ENCODE results near the gene RFXANK.

DNA sequence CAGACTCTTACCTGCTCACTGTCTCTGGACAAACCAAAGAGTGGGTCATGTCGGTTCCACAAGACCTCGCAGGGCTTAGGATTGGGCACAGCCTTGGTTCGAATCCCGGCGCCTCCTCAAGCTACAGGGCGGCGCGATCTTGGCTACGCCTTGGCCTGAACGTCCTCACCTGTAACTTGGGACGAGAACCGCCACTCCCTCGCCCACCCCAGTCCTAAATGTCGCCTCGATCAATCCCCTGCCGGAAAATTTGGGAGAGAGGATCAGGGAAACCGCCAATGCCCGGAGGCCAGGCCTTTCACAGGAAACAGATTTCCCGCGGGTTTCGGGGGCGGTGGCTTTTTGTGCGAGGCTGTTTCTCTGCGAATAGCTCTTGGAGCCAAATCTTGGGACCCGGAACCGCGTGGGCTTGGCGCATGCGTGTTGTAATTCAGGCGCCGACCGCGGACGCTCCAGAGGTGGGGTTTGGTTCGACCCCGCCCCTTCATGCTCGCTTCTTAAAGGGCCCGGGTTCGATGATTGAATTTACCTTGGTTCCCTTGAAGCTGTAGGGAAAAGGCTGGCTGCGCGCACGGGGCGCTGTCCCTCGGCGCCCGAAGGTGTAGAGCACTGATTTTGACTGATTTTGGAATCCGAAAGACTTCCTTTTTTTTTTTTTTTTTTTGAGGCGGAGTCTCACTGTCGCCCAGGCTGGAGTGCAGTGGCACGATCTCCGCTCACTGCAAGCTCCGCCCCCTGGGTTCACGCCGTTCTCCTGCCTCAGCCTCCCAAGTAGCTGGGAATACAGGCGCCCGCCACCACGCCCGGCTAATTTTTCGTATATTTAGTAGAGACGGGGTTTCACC, 11.2 kb downstream of the RFXANK start, which contains the start of gene NR2C2AP:
- TF ChIP-seq, protein P1, sequence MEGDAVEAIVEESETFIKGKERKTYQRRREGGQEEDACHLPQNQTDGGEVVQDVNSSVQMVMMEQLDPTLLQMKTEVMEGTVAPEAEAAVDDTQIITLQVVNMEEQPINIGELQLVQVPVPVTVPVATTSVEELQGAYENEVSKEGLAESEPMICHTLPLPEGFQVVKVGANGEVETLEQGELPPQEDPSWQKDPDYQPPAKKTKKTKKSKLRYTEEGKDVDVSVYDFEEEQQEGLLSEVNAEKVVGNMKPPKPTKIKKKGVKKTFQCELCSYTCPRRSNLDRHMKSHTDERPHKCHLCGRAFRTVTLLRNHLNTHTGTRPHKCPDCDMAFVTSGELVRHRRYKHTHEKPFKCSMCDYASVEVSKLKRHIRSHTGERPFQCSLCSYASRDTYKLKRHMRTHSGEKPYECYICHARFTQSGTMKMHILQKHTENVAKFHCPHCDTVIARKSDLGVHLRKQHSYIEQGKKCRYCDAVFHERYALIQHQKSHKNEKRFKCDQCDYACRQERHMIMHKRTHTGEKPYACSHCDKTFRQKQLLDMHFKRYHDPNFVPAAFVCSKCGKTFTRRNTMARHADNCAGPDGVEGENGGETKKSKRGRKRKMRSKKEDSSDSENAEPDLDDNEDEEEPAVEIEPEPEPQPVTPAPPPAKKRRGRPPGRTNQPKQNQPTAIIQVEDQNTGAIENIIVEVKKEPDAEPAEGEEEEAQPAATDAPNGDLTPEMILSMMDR (conservative IDR thresholded peaks at IDR 0.05; ENCODE audit: low read length), result no peak
- no peak for TF ChIP-seq EZH2phosphoT487 (IDR thresholded peaks at IDR 0.05; ENCODE audit: borderline replicate concordance)

All from Loucy (cell line).